Stimulated activated CD8-positive, alpha-beta memory T cell treated with anti-CD3 and anti-CD28 coated beads, Interleukin-4, amount 100 ng/mL, for 1 hour (primary cell): ENCODE measurements around the gene DSG3.

ENCODE experiments used
- DNase-seq, 2 donors: peaks; one replicate each; pipeline ENCODE4 v3.0.0-alpha.2; 2020; ENCODE audit warnings: low read depth in 2 of 2, low spot score in 1 of 2

Gene DSG3, protein sequence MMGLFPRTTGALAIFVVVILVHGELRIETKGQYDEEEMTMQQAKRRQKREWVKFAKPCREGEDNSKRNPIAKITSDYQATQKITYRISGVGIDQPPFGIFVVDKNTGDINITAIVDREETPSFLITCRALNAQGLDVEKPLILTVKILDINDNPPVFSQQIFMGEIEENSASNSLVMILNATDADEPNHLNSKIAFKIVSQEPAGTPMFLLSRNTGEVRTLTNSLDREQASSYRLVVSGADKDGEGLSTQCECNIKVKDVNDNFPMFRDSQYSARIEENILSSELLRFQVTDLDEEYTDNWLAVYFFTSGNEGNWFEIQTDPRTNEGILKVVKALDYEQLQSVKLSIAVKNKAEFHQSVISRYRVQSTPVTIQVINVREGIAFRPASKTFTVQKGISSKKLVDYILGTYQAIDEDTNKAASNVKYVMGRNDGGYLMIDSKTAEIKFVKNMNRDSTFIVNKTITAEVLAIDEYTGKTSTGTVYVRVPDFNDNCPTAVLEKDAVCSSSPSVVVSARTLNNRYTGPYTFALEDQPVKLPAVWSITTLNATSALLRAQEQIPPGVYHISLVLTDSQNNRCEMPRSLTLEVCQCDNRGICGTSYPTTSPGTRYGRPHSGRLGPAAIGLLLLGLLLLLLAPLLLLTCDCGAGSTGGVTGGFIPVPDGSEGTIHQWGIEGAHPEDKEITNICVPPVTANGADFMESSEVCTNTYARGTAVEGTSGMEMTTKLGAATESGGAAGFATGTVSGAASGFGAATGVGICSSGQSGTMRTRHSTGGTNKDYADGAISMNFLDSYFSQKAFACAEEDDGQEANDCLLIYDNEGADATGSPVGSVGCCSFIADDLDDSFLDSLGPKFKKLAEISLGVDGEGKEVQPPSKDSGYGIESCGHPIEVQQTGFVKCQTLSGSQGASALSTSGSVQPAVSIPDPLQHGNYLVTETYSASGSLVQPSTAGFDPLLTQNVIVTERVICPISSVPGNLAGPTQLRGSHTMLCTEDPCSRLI

DNA sequence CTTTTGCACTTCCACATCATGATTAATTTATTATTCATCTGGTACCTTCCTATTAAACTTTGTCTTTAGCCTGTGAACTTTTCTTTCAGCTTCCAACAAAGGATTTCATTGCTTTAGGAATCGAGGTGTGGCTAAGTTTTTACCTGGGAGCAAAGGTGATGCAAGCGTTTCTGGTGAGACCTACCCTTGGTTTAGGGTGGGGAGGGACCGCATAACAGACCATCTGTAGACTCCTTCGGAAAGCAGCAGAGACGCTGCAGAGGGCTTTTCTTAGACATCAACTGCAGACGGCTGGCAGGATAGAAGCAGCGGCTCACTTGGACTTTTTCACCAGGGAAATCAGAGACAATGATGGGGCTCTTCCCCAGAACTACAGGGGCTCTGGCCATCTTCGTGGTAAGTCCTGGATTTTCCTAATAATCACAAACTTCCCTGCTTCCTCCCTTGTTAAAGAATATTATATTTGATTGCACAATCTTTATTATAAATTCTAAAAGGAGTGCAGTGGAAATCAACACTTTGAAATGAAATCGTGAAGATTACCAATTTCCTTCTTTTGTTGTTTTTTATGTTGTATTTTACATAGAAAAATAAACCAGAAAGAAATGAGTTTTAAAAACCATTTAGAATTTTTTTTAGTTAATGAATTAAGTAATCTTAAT lies at the start of gene DSG3:
Gene DSG3, plus strand, starts transcription at position 212 of the 662 bp plus-strand sequence. Its CDS starts 137 bp downstream, at position 349.
- no peak for DNase-seq

DNA sequence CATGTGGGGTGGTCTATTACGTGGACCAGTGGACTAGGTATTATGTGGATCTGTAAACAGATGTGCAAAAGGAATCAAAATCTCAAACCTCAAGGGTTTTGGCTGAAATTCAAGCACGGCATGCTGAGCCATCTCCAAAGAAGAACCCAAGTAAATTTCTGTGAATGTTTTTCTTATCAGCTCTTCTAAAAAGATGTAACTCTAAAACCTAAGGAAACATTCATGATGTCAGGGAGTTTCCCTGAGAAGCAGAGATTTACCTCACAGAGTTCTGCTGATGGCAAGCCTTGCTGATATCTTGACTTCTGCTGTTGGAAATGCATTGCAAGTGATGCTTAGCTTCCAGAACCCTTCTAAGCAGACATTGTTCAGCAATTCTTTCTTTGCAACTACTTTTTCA lies 49.4 kb upstream of the DSG3 start:
- DNase-seq, result no peak

DNA sequence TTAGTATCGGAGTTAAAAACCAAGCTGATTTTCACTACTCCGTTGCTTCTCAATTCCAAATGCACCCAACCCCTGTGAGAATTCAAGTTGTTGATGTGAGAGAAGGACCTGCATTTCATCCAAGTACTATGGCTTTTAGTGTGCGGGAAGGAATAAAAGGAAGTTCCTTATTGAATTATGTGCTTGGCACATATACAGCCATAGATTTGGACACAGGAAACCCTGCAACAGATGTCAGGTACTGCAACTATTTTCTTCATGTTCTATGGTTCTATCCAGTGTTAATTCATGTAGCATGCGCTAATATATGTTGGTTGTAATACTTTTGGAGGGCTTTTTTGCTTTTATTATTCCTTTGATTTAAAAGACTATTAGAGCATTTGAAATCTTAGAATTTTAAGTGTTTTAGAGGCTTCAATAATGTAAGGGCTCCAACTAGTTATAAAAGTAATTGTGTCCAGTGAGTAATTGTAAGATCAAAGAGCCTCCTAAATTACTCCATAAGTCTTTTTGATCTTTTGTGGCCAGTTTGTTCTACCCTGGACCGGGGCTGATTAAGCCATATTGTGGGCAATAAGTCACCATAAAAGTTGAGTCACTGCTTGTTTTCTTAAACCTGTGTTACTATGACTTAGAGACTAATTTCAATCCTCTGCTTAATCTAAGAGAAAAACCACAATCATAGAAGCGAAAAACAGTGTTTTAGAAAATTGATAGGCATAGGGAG lies 48.1 kb upstream of the DSG3 start:
- no peak for DNase-seq

DNA sequence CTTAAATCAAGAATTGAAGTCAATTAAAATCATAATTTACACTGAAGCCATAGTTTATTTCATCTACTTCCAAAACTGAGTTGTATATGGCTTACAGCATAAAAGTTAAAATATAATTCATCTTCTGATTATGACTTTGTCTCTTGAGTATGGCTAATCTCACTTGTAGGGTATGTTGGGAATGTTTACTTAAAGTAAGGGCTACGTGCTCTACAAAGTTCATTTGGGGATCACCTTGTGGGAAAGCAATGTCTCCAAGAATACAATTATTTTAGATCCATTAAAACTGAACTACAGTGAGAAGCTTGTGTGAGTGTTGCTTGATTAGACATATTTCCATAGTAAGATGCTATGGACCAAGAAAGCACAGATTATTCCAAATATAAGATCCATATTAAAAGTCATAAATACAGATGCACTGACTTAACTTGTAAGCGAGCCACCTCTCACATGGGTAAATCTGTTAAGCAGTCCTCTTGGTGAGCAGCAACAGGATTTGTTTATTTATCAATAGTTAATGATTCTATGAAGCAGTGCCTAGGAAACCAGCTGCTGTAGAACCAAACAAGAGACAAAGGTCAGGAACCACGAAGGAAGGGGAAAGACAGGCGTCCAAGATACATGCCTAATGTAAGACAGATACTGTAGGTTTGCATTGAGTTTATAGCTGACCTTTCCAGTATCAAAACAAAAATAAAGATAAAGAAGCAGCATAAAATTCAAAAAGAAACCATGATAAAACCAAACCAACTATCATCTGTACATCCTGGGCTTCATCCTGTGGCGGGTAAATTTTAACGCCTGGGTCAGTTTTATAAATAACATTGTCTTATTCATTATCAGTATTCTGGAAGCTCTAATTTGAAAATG lies 46.1 kb upstream of the DSG3 start:
- no peak for DNase-seq

DNA sequence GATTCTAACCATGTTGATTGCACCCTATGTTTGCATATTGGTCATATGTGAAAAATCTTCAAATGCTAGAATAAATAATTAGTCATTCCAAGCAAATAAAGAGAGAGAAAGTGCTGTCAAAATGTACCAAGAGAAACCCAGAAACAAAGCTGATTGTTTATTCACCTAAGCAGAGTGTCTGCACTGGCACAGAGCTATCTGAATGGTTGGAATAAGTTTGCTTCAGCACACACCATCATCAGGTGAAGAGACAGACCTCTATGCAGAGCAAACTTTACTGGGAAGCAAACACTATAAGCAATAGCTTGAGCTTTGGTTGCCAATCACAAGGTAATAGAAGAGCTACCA lies 45.5 kb upstream of the DSG3 start:
- no peak for DNase-seq

DNA sequence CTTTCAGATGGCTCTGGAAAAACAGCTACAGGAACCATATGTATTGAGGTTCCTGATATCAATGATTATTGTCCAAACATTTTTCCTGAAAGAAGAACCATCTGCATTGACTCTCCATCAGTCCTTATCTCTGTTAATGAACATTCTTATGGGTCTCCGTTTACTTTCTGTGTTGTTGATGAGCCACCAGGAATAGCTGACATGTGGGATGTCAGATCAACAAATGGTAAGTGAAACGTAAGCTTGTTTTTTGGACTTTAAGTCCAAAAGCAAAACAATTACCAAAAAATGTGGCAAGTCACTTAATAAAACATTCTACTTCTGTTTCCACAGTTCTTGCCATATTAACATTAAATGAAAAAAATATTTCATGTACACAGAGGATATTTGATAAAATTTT lies 44.1 kb upstream of the DSG3 start:
- DNase-seq, result no peak

DNA sequence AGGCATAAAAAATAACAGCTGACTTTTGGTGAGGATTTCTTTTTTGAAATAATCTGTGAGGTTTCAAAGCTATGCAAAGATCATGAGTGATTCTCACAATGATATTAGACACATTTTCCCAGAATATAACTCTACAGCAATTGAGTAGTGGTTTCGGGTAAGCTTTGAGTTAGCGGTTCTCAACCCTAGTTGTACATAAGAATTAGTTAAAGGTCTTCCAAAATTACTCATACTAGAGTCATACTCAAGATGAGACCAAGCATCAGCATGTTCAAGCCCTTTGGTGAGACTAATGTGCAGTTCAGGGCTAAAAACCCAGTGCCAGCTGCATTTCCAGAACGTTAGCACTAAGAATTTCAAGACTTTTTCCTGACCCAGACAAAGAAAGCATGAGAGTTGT lies 39.9 kb upstream of the DSG3 start:
- DNase-seq, result no peak

DNA sequence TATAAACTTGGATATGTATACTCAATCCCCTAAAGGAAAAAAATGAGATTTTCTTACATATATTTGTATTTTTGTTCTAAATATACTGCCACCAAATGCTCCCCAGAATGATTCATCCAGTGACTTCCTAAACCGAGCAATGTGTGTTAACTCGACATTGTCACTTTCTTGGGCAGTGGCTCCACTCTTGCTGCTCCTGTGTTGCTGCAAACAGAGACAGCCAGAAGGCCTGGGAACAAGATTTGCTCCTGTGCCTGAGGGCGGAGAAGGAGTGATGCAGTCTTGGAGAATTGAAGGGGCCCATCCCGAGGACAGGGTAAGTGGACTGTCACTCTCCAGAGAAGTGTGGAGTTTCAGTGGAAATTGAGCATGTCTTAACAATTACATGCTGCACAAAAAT lies 38.3 kb upstream of the DSG3 start:
- DNase-seq, result no peak

DNA sequence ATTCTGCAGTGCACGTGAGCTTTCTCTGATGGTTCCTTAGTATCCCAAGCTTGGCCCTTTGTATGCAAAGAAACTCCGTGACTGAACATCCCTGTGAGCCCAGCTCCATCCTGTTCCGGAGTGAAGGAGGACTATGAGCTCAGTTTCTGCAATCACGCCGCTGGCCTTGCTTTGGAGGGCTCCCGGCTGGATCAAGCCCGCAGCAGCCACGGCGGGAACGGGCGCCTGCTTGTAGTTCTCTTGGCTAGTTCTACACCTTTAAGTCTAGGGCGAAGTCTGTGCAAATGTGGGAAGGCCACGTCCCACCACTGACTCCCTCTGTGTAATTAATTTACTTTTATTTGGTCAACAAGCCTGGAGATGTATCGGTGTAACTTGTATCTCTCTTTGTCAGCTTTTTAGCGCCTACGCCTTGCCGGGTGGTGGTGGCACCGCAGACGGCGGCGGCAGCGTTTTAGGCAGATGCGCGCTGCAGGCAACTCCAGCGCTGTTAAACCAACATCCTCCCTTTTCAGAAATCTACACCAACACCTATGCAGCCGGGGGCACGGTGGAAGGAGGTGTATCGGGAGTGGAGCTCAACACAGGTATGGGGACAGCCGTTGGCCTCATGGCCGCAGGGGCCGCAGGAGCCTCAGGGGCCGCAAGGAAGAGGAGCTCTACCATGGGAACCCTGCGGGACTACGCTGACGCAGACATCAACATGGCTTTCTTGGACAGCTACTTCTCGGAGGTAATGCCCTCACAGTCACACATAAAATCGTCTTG lies 36.6 kb upstream of the DSG3 start:
- no peak for DNase-seq

DNA sequence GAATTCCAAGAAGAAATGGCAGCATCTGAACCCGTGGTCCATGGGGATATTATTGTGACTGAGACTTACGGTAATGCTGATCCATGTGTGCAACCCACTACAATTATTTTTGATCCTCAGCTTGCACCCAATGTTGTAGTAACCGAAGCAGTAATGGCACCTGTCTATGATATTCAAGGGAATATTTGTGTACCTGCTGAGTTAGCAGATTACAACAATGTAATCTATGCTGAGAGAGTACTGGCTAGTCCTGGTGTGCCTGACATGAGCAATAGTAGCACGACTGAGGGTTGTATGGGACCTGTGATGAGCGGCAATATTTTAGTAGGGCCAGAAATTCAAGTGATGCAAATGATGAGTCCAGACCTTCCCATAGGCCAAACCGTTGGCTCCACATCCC lies 34.4 kb upstream of the DSG3 start:
- DNase-seq, result no peak

DNA sequence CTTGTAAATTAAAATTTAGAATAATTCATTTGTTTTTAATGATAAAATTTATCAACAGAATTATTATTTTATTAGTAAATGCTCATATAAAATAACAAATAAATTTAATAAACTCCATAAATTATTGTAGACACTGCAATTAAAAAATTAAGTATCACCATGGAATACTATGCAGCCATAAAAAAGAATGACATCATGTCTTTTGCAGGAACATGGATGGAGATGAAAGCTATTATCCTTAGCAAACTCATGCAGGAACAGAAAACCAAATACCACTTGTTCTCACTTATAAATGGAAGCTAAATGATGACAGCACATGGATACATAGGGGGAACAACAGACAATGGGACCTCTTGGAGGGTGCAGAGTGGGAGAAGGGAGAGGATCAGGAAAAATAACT lies 29.7 kb upstream of the DSG3 start:
- DNase-seq, result no peak

DNA sequence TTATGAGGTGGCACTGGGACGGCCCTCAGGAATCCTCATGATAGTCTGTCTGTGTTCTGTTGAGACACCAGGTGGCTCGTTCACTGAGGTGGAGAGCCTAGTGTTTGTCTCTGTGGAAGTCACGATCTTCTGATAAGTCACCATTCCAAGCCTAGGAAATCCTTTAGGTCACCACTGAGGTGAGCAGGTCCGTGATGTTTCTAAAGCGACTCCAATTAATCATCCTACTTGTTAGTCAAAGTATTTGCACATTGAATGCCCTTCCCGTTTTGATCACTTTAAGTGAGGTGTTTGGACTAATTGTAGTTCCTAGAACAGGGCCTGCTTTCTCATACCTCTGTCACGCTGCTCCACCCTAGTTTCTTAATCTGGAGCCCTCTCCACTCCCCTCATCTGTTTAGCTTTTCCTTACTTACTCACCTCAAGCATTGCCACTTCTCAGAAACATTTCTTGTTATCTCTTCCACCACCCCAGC lies 28.0 kb upstream of the DSG3 start:
- DNase-seq, result no peak

DNA sequence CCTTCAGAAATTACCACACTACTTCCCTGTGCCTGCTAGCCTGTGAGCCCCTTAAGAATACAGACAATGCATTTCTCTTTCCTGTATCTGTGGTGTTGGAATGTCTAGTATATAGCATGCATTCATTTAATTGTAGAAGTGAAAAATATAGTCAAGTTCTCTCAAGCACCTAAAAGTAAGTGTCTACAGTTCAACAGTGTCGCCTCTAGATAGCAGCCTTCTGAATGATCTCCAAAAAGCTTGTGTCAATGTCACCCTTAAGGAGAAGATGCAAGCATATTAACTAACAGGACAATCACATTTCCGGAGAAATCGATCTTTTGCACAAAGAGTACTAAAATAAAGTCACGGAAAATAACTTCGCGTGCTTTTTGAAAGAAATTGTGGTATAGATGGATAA lies 27.5 kb upstream of the DSG3 start:
- DNase-seq, result no peak

DNA sequence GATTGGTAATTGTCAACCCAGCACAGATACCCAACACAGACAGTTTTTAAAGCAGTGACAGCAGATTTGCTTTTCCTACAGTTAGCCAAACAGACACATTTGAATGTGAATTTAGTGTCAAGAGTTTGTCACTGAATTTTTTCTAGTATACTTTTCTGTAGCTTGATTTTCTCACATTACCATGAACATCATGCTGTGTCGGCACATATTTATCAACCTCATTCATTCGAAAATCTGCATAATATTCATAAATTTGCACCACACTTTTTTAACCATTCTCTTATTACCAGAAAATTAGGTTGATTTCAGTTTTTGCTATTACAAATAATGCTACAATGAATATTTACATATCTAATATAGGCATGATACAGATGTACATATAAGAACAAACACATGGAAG lies 27.0 kb upstream of the DSG3 start:
- DNase-seq, result no peak

DNA sequence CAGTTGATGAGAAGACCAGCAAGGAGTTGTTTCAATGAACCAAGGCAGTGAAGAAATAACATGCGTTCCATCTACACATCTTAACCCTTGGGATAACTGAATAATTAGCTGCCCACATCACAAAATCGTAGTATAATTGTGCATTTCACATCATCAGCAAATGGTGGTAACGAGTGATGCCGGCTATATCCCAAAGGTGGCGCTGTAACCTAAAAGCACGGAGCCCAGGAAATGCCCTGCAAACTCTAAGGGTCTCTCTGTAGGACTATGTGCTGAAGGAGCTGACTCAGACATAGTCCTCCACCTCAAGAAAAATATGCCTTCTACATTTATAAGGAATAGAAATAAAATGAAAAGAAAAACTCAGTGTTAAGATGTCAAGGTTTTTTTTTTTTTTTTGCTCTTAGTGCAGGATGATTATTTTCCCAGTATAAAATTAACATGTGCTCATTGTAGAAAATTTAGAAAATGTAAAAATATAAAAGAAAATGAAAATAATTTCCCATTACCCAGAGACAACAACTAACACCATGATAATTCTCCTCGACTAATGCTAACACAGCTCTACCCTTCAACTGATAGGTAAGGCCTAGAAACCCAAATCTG lies 23.1 kb upstream of the DSG3 start:
- DNase-seq, result no peak

DNA sequence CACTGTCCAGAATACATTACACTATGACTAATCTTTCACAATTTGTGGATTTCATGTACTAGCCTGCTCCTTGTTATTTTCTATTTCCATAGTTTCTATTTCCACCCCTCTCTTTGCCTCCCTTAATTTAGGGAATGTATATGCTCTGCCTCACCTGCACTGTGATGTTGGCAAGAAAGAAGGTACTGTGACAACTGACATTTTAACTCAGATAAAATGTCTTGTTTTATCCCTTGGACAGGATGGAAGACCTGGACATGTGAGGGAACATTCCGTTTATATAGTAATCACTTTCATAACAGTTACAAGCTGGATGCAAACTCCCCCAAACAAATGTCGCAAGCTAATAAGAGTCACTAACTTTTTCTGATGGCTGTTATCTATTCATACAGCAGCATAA lies 21.5 kb upstream of the DSG3 start:
- no peak for DNase-seq

DNA sequence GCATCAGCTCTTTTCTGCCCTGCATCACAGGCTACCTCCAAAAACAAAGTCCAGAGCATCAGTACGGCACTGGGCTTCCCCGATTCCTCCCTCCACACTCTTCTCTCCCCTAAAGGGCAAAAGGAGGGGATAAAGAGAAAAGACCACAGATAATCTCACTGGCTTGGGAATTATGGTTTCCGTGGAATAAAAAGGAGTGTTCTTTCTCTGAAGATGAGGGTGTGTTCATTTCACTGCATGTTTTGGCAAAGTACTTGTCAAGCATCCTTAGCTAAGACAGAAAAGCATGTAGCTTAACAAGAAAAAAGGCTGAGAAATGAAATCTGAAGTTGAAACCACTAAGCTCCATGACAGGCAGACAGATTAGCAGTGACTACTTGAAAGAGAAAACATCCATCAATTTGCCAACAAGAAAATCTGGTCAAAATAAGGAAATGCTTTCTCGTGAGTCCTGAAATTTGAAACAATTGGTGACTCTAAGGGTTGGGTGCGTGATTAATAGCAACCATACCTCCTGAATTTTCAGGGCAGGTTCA lies 20.6 kb upstream of the DSG3 start:
- DNase-seq, result no peak

DNA sequence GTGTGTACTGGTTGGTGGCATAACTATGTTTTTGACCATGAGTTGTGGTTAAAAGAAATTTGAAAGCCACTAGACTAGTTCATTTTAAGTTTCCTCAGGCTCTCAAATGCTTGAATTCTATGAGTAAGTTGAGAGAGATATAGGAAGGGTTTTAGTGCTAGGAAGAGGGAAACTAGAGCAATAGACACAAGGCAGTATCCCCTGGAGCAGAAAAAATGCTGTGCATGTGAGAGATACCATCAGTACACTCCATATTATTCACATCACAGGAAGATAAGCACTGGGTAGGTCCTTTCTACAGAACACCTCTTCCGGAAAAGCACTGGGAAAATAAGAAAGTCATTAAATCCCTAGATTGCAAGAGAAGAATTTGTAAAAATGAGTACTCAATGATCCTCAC lies 19.3 kb upstream of the DSG3 start:
- no peak for DNase-seq

DNA sequence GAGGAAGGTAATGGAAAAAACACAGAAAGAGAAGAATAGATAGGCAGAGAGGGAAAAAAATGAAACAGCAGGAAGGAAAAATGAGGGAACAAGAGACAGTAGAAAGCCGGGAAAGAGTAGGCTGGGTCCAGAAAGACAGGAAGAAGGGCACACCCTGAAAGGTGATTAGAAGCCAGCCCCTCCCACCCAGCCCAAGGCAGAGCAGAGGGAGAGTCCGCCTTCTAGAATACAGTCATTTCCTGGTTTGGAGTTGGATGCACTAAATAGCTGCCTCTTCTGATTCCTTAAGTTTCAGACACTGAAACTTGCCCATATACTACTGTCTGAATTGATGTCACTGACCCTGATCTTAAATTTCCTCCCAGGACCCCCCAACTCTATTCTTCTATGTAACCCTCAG lies 17.9 kb upstream of the DSG3 start:
- DNase-seq, result no peak
